ENCODE data around the gene PKP4.

- TF ChIP-seq REST (IDR thresholded peaks at IDR 0.05; ENCODE audit: insufficient read depth in 1 of 2, low read depth in 2 of 2, low read length in 2 of 2): no peak
- no peak for TF ChIP-seq TAF1 (IDR thresholded peaks at IDR 0.05; ENCODE audit: borderline replicate concordance, insufficient read depth, low read length)
- TF ChIP-seq POLR2AphosphoS5 (IDR thresholded peaks at IDR 0.05; ENCODE audit: low read depth, low read length): no peak
- no peak for TF ChIP-seq SIN3A (IDR thresholded peaks at IDR 0.05; ENCODE audit: borderline replicate concordance, insufficient read depth, low read length)
- no peak for TF ChIP-seq FOXP2 (optimal IDR thresholded peaks at IDR 0.05; ENCODE audit: borderline replicate concordance, extremely low read depth, extremely low read length, insufficient read depth)
Observed at GRCh38 chr2:158598862-158599517, 142.2 kb downstream of the PKP4 start.
